Spleen (tissue), 7 donors: ENCODE results near the gene RSAD2.

Source experiments
- CTCF ChIP-seq, 11 experiments: fragments of 200-600 bp in 7 of 11; fragments of 450-650 bp in 4 of 11; sonication (generic) in 4 of 11; IDR thresholded peaks in 8 of 11; conservative IDR thresholded peaks in 3 of 11; 1 replicate in 7 of 11; 2 replicates in 4 of 11; pipeline versions ENCODE4 v1.4.0 to v1.8.0; 2016 to 2021; ENCODE audit warnings: antibody characterized with exemption in 11 of 11, inconsistent platforms in 4 of 11, mild to moderate bottlenecking in 1 of 11
- POLR2A ChIP-seq, 3 donors: fragments of 450-650 bp; IDR thresholded peaks; one replicate each; pipeline ENCODE4 v1.5.1; 2017; ENCODE audit warnings: antibody characterized with exemption in 3 of 3, mild to moderate bottlenecking in 1 of 3
- donor health status: DM: no; HTN: no; CAD: no; lungs with moderate emphysema.
- donor health status: DM: no; HTN: no; CAD: no.
- donor health status: DM: no; HTN: no; CAD: no.

- TF ChIP-seq CTCF (IDR thresholded peaks at IDR 0.05 in 8 of 11, conservative IDR thresholded peaks at IDR 0.05 in 3 of 11) = no peak
- TF ChIP-seq POLR2A (IDR thresholded peaks at IDR 0.05) = no peak
Observed at GRCh38 chr2:6832596-6833299, 44.8 kb upstream of the RSAD2 start.
